GM19351 (cell line): ENCODE measurements around the gene MAPK13.
"Not testable (repeated sequence)": the region's sequence is repeated elsewhere in the genome, so short reads cannot be mapped to it uniquely, and the experiment has no call there.

Experiments
- ATAC-seq: cut with Tn5 transposase; IDR thresholded peaks from one replicate; pipeline ENCODE4 v1.9.1; 2021; ENCODE audit warnings: mild to moderate bottlenecking, moderate library complexity; ENCODE audit not compliant: unreplicated experiment

MAPK13 gene

DNA sequence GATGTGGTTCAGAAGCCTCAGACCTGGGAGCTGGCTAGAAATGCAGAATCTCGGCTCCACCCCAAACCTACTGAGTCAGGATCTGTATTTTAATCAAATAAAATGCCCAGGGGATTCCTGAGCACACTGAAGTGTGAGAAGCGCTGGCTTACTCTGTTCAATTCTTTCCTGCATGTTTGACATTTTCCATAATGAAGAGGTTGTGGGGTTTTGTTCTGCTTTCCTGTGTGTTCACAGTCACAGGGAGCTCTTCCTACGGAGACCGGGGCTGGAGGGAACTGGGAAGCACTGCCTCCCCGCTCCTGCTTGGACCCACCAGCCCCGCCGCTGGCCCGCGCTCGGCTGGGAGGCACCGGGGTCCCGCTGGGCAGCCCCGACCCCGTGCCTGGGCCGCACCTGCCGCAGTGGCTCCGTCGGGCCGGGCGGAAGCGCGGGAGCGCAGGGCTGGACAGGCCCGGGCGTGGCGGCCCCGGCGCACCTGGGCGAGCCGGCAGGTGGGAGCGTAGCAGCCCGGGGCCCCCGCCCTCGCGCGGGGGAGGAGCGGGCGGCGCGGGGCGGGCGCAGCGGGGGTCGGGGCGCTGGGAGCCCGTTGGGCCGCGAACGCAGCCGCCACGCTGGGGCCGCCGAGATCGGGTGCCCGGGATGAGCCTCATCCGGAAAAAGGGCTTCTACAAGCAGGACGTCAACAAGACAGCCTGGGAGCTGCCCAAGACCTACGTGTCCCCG, at the start of gene MAPK13:
TSS of gene MAPK13 (plus strand) at position 573 of the 726 bp plus-strand sequence. CDS start at position 643, 70 bp downstream.
- no peak for ATAC-seq

- ATAC-seq = no peak
These were observed 48.0 kb upstream of the MAPK13 start for GRCh38 chr6:36082318-36082717.

GRCh38 chr6:36083446-36083845, 46.9 kb upstream of the MAPK13 start:
- ATAC-seq = no peak

DNA sequence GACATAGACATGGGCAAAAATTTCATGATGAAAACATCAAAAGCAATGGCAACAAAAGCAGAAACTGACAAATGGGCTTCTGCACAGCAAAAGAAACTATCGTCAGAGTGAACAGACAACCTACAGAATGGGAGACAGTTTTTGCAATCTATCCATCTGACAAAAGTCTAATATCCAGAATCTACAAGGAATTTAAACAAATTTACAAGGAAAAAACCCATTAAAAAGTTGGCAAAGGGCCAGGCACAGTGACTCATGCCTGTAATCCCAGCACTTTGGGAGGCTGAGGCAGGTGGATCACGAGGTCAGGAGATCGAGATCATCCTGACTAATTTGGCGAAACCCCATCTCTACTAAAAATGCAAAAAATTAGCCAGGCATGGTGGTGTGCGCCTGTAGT, 42.1 kb upstream of the MAPK13 start:
- ATAC-seq = not testable (repeated sequence)

GRCh38 chr6:36089048-36089447, 41.3 kb upstream of the MAPK13 start:
- ATAC-seq = no peak

GRCh38 chr6:36094238-36094637, 36.1 kb upstream of the MAPK13 start:
- no peak for ATAC-seq

- no peak for ATAC-seq
These were observed 35.4 kb upstream of the MAPK13 start for GRCh38 chr6:36094753-36095496.

DNA sequence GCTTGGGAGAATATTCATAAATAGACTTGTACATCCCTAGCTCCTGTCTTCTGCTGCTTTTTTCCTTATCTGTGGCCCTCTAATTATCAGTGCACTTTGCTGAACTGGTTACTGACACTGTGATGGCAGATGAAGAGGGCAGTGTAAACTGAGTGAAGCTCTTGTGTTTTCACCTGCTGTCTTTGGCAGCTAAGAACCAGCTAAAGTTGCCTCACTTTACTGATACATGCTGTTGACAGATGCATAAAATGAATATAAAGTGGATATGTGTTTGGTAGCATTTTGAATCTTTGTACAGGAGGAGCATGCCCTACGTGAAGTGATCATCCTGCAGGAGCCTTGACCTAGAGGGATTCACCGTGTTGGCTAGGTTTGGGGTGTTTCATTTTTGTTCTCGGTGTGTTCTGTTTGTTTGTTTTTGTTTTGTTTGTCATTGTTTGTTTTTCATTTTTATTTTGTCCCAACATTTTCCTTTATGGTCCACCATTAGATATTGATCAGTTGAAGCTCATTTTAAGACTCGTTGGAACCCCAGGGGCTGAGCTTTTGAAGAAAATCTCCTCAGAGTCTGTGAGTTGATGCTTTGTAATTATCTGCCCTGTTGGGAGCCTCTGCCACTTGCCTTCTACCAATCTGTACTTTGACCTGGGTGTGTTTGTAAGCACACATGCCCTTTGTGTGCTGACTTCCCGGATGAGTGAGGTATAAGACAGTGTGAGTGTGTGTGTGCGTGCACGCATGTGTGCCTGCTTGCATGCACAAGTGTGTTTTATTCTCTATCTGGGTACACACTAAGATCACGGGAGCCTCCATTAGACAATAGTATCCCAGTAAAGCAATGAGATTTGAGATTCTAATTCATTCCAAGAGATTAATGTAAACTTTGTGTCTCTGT, 34.6 kb upstream of the MAPK13 start:
- no peak for ATAC-seq

DNA sequence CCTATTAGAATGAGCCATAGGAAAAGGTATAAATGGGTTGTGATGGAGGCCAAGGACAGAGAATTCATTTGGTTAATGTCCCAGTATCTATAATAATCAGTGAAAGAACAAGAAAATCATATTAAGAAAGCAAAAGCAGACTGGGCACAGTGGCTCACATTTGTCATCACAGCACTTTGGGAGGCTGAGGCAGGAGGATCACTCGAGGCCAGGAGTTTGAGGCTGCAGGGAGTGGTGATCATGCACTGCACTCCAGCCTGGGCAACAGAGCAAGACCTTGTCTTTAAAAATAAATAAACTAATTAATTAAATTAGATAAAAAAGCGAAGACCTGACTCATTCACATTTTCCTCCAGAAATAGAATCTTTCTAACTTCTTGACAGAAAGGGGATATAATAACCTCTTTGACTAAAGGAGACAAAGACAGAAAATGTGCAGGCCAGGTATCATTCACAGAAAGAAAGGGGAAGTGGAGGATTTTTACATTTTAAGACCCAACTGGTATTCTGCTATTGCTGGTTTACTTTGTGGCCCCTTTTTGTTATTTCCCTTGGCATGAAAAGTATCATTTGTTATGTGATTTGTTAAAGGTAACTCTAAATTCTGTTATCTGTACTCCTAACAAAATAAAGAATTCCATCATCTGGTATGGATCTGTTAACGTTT, 31.9 kb upstream of the MAPK13 start:
- ATAC-seq = no peak

DNA sequence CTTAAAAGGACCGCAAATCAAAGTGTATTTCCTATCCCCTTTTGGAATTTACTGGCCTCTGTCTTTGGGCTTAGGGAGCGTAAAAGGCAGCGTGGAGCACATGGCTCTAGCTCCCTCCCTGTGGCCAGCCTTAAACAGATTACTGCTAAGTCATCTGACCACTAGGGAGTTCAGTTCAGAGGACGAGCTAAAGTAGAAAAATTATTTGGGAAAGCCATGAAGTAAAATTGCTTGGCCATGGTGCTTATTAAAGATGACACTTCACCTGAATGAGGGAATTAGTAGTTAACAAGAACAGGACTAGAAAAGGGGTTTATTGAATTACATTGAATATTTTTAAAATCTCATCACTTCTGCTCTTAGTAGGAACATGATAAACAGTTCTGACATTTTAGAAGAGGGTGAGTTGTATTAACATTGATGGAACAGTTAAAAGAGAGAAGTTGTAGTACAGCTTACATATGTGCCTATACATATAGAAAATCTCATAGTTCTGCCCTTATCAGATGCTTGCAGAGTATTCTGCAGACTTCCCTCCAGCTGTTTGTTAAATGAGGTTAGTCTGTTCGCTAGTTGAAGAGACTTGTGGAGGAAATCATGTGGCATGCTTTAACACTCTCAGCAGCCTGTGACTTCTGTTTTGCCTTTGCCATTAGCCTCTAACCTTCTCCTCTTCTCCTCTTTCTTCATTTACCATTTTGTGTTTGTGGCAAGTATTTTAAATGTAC, 31.2 kb upstream of the MAPK13 start:
- no peak for ATAC-seq

DNA sequence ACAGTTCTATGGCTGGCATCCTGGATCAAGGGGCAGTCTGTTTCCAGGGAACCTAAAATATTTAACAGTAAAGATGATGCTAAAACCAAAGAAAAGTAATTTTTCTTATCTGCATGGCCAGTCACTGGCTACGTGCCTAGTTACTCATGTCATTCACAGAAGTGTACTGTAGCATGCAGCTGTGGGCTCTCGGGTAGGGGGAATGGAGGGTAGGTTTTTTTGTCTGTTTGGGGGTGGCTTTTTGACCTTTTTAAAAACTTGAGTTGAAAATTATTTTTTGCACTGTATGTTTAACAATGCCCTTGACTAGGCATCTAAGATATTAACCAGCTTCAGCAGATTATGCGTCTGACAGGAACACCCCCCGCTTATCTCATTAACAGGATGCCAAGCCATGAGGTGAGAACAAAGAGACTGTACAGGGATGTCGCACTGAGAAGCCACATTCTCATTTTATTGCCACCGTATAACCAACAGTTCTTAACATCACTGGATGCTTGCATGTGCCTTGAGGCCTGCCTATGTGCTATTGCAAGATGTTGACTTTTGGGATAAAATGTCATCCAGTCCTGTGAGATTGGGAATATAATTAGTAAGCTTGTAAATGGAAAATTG, 30.3 kb upstream of the MAPK13 start:
- no peak for ATAC-seq

DNA sequence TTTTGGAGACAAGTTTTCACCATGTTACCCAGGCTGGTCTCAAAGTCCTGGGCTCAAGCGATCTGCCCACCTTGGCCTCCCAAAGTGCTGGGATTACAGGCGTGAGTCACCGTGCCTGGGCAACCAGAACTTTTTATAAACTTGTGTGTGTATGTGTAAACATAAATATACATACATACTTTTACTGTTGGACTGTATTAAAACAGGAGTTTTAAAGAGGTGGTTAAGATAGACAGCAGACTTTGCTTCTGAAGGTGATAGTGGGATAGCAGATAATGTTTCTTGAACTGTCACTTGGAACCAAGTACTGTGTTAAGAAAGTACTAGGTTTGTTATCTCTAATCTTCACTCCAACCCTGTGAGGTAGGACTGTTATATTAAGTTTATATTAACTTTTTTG, 28.6 kb upstream of the MAPK13 start:
- no peak for ATAC-seq

DNA sequence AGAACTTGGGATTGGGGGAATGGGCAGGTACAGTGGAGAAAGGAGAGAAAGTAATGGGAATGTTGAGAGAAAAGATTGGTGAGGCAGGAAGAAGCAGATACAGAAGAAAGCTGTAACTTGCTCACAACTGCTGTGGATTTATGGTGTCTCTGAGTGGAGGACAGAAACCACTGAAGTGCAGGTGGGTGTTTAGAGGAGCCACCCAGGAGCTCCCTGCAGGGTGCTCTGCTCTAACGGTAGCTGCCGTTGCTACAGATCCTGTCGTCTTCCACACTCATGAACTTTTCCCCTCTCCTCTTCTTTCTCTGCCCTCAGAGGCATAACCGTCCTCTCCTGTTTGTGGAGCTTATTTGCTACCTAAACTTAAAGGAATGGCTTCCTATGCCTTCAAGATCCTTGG, 27.5 kb upstream of the MAPK13 start:
- no peak for ATAC-seq

DNA sequence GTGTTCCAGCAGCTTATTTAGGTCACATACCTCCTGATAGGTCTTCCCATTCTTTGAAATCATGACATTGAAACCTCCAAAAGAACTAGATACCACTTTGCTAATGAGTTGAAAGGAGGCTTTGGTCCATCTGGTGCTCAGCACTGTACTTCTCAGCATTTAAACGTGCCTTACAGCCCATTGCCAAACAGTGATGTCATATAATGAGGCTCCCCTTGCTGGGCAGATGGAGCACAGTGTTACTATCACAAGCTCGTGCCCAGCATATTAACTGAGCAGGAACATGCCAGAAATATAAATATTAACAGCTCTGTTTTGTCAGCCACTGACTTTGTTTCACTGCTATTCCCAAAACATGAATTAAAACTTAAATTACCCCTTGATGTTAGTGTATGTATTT, 25.5 kb upstream of the MAPK13 start:
- no peak for ATAC-seq

- ATAC-seq = no peak
These were observed 21.2 kb upstream of the MAPK13 start for GRCh38 chr6:36109092-36109491.

DNA sequence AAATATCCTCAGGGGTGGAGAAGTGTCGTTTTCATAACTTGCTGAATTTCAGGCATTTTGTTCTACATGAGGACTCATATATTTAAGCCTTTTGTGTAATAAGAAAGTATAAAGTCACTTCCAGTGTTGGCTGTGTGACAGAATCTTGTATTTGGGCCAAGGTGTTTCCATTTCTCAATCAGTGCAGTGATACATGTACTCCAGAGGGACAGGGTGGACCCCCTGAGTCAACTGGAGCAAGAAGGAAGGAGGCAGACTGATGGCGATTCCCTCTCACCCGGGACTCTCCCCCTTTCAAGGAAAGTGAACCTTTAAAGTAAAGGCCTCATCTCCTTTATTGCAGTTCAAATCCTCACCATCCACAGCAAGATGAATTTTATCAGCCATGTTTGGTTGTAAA, 20.3 kb upstream of the MAPK13 start:
- no peak for ATAC-seq

DNA sequence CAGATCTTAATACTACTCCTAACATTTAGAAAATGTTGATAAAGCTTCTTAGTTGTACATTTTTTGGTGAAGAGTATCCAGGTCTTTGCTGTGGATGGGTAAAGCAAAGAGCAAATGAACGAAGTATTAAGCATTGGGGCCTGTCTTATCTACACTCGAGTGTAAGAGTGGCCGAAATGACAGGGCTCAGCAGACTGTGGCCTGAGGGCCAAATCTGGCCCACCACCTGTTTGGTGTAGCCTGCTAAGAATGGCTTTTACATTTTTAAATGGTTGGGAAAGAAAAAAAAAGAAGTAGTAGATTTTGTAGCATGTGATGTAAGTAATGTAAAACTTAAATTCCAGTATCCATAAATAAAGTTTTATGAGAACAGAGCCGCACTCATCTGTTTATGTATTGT, 19.4 kb upstream of the MAPK13 start:
- ATAC-seq = no peak

DNA sequence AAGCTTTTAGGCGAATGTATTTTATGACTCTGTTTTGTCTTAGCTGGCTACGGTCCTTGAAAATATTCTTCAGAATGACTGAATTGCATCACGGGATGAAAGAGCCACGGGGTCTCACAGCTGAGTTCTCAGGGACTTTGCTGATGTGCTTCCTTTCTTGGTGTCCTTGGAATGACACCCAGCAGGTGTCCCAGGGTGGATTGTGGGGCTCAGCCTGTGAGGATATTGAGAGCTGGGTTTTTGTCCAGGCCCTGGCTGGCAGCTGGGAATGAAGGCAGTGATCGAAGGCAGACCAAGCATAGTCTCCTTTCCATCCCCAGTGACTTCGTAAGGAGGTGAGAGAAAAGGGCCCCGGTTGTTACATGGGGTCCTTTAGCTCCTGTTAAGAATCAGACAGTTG, 18.8 kb upstream of the MAPK13 start:
- no peak for ATAC-seq

DNA sequence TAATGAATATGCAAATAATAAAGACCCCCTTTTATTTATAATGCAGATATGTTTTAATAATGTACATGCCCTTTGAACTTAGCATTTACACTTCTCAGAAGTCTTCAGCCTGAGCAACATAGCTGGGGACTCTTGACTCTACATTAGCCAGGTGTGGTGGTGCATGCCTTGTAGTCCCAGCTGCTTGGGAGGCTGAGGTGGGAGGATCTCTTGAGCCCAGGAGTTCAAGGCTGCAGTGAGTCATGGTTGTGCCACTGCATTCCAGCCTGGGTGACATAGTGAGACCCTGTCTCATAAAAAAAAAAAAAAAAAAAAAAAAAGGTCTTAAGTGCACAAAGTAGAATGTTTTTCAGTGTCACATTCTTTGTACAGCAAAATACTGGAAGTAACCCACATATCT, 17.3 kb upstream of the MAPK13 start:
- no peak for ATAC-seq

- no peak for ATAC-seq
These were observed 16.6 kb upstream of the MAPK13 start for GRCh38 chr6:36113703-36114102.
